DOHH2 (cell line): ENCODE measurements around the gene FAM181B.

Source experiments
- CTCF ChIP-seq: fragments of 200-600 bp; sonication (generic); IDR thresholded peaks from one replicate; pipeline ENCODE4 v1.5.1; 2014; ENCODE audit warnings: antibody characterized with exemption, mild to moderate bottlenecking, low read depth, low read length; ENCODE audit not compliant: poor library complexity, severe bottlenecking
- EZH2phosphoT487 ChIP-seq: fragments of 200-600 bp; sonication (generic); IDR thresholded peaks from 2 replicates; pipeline ENCODE4 v1.6.1; 2017; ENCODE audit warnings: borderline replicate concordance, mild to moderate bottlenecking, antibody characterized with exemption, low read length, moderate library complexity, mixed read lengths

GRCh38 chr11:82703226-82703625 lies 30.4 kb downstream of the FAM181B start:
- TF ChIP-seq CTCF (no peak), EZH2phosphoT487 (no peak)
